ENCODE measurements around the gene TEX12.
A peak's percentile ranks its signal among the peaks of the same experiment; 100 is the strongest.
"Not testable (repeated sequence)": the region's sequence is repeated elsewhere in the genome, so short reads cannot be mapped to it uniquely, and the experiment has no call there.

TEX12 gene

DNA sequence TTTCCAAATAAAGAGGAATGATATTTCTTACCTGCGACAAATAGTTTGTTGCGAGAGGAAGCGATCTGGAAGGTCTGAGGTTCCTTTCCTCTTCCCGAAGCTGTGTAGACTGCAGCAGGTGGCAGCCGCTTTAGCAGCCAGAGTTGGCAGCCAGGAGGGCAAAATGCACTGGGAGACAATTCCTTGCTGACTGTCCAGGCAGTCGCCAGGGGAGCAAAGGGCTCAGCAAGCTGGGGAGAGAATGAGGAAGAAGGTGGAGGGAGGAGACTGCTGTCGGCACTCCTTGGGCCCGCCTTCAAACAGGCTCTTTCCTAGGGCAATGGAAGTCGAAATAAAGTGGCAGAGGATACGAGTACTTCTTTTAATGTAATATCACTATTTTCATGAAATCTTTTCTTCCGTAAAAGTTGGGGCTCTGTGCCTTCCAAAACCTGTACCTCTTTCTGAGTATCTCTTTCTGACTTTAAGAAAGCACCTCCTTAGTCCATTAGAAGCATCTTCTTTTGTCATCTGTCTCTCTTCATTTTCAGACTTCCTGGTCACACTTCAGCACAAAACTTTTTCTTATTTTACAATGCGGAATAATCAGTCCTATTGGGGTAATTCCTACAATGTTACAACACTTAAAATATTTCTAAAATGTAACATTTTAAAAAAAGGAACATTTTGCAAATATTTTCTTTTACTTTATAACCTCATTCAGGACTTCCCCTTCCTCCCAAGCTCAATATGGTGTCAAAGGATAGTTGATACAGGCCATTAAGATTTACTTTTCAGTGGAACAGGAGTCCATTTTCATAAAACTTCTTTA is 3.1 kb upstream of the TEX12 start, which contains the start of gene IL18:
Gene IL18 (minus strand): TSS at position 220 of the 811 bp plus-strand sequence. CDS start 9,041 bp downstream, outside the sequence.
- DNase-seq (ENCODE audit: low spot score) = peak; percentile 60

DNA sequence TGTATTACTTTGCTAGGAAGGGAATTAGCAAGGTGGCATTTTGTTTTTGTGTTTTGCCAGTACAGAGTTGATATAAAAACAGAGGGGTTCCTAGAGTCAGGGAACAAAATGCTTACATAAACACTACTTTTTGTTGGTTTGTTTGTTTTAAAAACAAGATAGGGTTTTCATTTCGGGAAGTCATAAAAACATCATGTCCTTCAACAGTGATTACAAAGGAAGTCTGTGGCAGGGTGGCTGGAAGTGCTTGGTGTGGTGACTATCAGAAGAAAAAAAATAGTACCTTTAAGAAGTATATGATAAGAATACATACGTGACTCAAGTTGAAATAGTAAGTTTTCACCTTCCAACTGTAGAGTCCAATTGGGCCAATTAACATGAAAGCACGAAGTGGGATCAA is 2.1 kb upstream of the TEX12 start:
- DNase-seq (ENCODE audit: low spot score) (no peak), FAIRE-seq (no peak)

More for the DNA sequence above, 3.1 kb upstream of the TEX12 start, which contains the start of gene IL18:
- FAIRE-seq = no peak

DNA sequence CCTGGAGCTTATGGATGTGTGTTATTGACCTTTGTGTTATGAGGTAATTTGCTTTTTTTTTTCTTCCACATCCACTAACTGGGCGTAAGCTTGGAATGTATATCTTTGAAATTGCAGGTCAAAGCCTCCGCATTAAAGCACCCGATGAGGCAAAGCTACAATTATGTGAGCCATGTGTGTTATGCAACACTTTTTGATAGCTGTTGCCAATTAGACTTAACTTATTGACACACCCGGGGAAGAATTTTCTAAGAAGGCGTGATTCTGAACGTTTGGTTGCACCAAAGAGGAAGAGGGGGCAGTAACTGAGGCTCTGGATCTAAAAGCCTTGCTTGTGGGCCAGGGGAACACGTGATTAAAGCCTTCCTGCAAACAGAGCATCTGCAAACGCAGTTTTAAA is 610 bp upstream of the TEX12 start:
- FAIRE-seq (no peak), DNase-seq (ENCODE audit: low spot score) (no peak)

DNA sequence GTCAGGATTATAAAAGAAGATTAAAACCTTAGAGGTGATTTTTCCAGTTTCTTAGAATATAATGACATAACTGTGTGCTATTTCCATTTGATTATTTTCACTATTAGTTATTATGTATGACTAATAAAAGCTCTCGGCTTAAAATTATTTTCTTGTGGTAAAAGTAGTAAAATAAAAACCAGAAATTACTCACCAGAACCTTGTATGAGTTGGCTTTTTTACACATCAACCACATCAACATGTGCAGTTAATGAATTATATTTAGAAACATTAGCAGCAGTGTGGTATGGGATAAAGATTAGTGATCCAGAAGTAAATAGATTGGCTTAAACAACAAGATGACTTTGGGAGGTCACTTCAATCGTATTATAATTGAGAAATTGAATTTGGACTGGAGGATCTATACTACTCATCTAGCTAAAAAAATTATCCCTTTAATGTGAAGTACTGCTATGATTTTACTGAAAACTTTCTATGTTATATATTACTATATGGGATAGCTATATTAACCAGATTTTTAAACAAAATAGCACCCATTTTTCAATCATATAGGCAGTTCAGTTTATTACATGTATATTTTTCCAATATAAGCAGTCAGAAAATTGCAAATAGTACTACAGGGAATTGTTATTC is 5.3 kb downstream of the TEX12 start:
- peak; percentile 21 for DNase-seq (ENCODE audit: low spot score)
- peak; percentile 85 for FAIRE-seq

DNA sequence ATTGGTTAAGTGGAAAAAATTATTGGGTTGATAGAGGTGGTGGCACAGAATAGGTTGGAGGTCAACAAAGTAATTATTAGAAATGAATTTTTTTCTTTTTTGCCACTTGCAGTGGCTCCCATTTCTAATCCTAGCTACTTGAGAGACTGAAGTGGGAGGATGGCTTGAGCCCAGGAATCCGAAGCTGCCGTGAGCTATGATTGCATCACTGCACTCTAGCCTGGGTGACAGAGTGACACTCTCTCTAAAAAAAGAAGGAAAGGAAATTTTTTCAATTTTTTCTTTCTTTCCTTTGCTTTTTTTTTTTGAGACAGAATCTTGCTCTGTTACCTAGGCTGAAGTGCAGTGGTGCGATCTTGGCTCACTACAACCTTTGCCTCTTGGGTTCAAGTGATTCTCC is 6.0 kb downstream of the TEX12 start:
- FAIRE-seq (peak; percentile 48), DNase-seq (ENCODE audit: low spot score) (no peak)

DNA sequence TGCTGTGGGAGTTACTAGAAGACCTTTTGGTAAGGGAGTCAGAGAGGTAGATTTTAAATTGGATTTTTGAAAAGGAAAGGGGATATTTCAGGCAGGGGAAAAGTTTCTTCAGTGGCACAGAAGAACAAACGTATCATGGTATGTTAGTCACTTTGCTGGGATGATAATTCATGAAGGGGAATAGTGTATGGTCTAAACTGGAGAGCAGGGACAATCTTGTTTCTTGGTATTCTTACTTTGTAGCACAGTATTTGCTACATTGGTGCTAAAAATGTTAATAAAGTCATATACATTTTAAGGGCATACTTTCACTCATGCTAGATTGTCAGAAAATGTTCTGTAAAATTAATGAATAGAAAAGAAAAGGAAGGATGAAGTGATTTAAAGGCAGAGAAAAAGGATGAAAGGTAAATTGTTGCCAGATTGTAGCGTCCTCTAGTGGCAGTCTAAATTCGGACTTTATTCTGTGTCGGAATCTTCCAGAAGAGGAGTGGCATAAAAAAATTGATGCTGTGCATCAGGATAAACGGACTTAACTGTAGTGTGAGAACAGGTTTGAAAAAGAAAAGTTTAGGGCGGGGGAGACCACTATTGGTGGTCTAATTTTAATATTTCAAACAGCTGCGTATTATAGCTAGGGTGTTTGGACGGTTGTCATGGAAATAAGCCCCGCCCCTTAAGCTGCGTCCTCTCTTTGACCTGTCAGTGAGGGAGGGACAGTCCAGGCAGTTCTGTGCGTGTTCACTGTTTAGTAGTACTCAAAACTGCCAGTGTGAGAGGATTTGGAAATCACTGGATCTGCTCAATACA is 7.8 kb downstream of the TEX12 start, which contains the start of gene BCO2:
Gene BCO2 (plus strand): TSS at position 724 of the 810 bp plus-strand sequence. CDS start 90 bp downstream, outside the sequence.
- DNase-seq (ENCODE audit: low spot score) (peak; percentile 52), FAIRE-seq (no peak)

DNA sequence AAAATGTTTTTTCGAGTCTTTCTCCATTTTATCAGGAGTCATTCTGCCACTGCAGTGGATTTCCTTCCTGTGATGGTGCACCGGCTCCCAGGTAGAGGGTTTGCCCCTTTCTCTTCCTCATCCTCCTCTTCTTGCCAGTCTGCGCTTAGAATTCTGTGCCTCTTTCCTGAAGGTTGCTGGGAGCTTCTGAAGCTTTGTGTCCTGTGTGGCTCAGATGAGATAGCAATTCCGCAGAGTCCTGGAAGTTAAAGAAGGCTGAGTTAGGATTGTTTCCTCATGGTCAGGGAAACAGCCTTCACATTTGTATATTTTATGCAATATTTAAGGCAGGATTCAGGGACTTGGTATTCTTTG is 8.4 kb downstream of the TEX12 start:
- FAIRE-seq (no peak), DNase-seq (ENCODE audit: low spot score) (no peak)

DNA sequence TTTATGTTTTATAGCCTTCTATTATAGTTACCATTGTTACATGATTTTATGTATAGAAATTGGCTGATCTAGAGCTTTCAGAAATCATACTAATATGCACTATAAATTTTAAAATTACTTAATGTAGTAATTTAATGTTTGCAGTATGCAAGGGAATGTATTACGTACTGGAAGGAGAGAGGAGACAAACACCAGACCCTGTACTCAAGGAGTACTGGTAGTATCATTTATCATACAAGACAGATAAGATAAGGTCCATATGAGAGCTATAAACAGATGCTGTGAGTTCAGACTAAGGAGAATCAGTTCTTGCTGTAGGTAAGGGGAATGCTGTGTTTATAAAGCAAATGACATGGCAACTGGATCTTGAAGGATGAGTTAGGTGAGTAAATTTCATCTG is 8.9 kb downstream of the TEX12 start:
- FAIRE-seq = no peak
- no peak for DNase-seq (ENCODE audit: low spot score)

DNA sequence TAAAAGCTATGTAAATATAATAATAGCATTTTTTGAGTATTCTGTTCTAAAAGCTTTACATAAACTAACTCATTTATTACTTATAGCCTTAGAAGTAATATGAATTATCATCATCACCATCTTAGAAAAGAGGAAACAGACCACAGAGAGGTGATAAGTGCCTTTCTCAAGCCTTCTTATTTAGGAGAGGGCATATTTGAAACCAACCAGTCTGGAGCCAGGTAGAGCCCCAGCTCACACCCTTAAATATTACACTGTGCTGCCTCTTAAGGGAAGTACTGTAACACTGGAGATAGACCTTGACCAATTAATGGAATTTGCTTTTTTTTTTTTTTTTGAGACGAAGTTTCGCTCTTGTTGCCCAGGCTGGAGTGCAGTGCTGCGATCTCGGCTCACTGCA is 10.4 kb downstream of the TEX12 start:
- FAIRE-seq = no peak

DNA sequence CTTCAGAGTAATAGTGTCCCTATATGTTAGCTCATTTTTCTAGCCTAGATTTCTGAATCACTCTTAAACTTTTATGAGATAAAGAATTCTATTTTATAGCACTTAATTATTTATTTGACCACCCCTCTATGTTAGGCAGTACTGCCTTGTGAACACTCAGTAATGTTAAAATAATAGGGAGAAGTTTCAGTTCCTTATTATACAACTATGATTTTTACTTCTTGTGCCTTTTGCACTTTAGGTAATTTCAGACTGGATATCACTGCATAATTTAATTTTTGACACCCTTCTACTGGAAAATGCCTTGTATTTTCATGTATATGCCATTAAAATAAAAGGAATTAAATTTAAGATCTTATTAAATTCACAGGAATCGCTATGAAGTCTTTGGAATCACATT is 11.3 kb downstream of the TEX12 start:
- DNase-seq (ENCODE audit: low spot score) (no peak), FAIRE-seq (no peak)

More for the DNA sequence above, 10.4 kb downstream of the TEX12 start:
- DNase-seq (ENCODE audit: low spot score) = no peak

DNA sequence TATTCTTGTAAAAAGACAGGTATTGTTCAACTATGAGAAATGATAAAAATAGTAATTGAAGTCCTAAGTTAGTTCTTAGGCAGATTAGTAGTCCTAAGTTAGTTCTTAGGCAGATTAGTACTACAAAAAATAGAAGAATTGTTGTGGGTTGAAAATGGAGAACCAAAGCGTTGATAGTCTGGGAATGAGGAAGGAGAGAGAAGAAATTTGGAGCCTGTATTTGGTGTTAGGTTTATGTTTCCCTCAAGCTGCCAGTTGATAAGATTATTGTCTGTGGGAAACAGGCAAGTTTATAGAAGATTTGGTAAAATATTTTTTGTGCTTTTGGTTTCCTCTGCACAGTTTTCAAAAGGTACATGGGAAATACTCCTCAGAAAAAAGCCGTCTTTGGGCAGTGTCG is 11.8 kb downstream of the TEX12 start:
- FAIRE-seq (no peak), DNase-seq (ENCODE audit: low spot score) (no peak)

DNA sequence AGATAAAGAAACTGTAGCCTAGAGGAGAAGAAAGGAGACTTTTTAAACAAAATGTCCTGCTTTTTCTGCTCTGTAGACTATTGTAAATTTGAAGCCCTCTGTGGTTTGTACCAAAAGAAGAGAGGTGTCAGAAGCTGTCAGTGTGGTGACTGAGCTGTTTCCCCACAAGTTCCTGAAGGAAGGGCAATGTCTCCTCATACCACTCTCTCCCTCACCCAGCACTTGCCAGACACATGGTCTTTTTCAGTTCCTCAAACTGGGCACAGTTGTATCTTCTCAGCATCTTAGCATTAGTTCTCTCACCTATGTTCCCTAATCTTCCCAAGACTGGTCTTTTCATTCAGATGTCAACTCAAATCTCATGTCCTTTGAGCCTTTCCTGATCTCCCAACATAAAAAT is 12.4 kb downstream of the TEX12 start:
- DNase-seq (ENCODE audit: low spot score) = no peak
- no peak for FAIRE-seq

DNA sequence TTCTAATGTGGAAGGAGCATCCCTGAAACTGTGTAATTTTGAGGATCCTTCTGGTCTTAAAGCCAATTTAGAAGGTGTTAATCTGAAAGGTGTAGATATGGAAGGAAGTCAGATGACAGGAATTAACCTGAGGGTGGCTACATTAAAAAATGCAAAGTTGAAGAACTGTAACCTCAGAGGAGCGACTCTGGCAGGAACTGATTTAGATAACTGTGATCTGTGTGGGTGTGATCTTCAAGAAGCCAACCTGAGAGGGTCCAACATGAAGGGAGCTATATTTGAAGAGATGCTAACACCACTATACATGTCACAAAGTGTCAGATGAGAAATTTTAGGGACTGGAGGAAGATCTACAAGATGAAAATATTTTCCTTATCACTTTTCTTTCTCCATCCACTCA is 15.7 kb downstream of the TEX12 start:
- no peak for DNase-seq (ENCODE audit: low spot score)
- no peak for FAIRE-seq

DNA sequence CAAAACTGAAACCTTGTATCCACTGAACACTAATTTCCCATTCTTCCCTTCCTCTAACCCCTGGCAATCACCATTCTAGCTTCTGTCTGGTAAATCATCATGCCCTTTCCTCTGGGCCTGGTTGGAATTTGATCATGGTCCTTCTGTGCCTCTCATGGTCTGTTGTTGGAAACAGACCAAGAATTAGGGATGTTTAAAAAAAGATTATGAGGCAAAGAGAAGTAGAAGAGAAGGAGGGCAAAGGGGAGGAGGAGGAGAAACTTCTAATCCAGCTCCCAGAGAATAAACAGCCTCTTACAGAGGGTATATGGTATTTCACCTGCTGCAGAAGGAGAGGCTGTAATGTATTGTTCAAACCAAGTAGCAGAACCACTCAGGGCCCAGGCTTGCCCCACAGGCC is 18.7 kb downstream of the TEX12 start:
- no peak for FAIRE-seq

DNA sequence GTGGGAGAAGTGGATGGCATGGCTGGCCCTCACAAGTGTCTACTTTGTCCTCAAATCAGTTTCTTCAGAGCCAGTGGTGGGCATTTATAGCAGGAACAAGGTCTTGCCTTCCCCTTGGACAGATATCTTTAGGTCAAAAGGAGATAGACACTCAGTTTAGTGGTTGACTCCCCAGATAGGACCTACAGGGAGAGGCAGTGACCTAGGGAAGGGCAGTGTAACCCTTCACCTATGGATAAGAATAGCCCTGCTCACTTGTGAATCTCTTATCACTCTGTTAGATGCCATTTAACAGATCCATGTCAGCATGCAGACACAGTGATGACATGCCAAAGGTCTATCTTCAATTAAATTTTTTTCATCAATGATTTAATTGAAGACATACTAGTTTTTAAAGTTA is 19.1 kb downstream of the TEX12 start:
- FAIRE-seq (no peak), DNase-seq (ENCODE audit: low spot score) (no peak)

More for the DNA sequence above, 18.7 kb downstream of the TEX12 start:
- no peak for DNase-seq (ENCODE audit: low spot score)

DNA sequence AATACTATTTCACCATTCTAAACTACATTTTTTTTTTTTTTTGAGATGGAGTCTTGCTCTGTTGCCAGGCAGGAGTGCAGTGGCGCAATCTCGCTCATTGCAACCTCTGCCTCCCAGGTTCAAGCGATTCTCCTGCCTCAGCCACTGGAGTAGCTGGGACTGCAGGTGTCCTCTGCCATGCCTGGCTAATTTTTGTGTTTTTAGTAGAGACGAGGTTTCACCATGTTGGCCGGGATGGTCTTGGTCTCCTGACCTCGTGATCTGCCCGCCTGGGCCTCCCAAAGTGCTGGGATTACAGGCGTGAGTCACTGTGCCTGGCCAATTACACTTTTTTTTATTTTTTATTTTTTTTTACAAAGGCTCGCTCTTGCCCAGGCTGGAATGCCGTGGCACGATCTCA is 27.9 kb downstream of the TEX12 start:
- DNase-seq (ENCODE audit: low spot score) = peak; percentile 14
- FAIRE-seq = not testable (repeated sequence)

DNA sequence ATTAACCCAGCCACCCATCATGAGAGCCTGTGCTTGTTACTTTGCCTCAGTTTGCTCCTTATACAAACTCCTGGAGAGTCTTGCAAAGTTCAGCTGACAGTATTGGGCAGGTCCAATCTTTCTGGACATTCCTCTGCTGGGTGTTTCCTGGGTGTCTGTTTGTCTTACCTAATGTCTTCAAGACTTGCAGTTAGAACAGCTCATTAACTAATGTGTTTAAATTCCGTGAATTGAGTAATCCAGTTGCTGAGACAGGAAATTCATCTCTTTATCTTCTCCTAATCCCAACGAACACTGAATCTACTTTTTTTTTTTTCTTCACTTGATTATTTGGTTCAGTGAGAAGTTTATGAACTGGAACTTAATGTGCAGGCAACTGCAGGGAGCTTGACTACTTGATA is 28.8 kb downstream of the TEX12 start:
- DNase-seq (ENCODE audit: low spot score) = peak; percentile 62
- FAIRE-seq = peak; percentile 90

DNA sequence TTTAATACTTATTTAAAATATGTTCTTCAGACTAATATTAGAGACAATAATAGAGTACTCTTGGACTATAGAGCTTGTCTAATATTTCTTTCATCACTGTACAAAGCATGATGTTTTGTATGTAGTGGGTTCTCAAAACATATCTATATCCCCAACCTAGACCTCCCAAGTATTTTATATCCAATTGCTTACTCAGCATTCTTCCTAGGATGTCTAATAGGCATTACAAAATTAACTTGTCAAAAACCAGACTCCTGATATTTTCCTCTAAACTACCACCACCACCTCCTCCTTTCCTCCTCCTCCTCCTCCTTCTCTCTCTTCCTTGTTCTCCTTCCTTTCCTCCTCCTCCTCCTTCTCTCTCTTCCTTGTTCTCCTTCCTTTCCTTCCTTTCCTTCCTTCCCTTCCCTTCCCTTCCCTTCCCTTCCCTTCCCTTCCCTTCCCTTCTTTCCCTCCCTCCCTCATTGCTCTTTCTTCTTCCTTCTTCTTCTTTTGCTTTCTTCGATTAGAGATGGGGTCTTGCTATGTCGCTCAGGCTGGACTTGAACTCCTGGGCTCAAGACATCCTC is 29.4 kb downstream of the TEX12 start:
- FAIRE-seq (no peak), DNase-seq (ENCODE audit: low spot score) (no peak)

DNA sequence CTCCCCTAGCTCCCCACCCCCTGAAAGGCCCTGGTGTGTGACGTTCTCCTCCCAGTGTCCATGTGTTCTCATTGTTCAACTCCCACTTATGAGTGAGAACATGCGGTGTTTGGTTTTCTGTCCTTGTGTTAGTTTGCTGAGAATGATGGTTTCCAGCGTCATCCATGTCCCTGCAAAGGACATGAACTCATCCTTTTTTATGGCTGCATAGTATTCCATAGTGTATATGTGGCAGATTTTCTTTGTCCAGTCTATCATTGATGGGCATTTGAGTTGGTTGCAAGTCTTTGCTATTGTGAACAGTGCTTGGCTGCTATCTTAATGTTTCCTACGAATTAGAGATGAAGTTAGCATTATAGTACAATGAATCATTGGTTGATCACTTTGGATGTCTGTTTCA is 31.9 kb downstream of the TEX12 start:
- FAIRE-seq; DNase-seq (ENCODE audit: low spot score): not testable (repeated sequence)

DNA sequence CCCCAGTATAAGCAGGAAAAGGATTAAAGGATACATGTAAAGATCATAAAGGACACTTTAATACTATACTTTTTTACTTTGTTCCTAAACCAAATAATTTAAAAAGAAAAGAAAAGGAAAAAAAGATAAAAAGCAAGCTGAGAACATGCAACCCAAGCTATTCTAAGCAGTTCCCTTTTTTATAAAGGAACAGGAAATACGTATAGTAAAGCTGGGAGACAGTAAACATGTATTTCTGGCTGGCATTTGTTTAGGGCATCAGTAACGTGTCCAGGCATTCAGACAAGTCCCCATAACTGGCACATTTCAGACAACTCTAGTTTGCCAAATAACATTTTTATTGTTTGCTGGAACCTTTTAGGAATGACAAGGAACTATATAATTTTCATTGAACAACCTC is 33.1 kb downstream of the TEX12 start:
- FAIRE-seq = no peak
- DNase-seq (ENCODE audit: low spot score) = no peak

DNA sequence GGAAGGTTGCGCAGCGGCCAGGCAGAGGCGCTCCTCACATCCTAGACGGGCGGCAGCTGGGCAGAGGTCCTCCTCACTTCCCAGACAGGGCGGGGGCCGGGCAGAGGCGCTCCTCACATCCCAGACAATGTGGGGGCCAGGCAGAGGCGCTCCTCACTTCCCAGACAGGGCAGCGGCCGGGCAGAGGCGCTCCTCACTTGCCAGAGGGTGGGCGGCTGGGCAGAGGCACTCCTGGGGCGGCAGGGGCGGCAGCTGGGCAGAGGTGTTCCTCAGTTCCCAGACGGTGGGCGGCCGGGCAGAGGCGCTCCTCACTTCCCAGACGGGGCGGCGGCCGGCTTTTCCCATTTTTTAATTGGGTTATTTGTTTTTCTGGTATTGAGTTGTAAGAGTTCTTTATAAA is 38.9 kb downstream of the TEX12 start:
- no peak for FAIRE-seq

DNA sequence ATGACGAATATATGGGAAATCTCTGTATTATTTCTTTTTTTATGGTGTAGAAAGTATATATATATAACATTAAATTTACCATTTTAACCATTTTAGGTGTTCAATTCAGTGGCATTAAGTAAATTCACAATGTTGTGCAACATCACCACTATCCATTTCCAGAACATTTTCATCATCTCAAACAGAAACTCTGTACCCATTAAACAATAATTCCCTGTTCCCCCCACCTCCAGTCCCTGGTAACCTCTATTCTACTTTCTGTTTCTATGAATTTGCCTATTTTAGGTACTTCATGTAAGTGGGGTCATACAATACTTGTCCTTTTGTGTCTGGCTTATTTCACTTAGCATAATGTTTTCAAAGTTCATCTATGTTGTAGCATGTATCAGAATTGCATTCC is 43.7 kb downstream of the TEX12 start:
- DNase-seq (ENCODE audit: low spot score) = no peak
- FAIRE-seq = no peak

More for the DNA sequence above, 38.9 kb downstream of the TEX12 start:
- no peak for DNase-seq (ENCODE audit: low spot score)

All from RCC 7860 (cell line).